Trophoblast cell (in vitro differentiated cells and primary cell): ENCODE results near the gene PLA2G4E.

Experiments
- DNase-seq, 2 donors: peaks; one replicate each; pipeline ENCODE4 v3.0.0-alpha.2; 2016
- H2AFZ ChIP-seq: 2 replicates; pipeline ENCODE4 v1.6.1; 2013; ENCODE audit warnings: low read length, moderate library complexity, mild to moderate bottlenecking; ENCODE audit not compliant: insufficient read depth, poor library complexity
- H2AK5ac ChIP-seq: 2 replicates; pipeline ENCODE4 v1.6.1; 2013; ENCODE audit warnings: mild to moderate bottlenecking, low read length
- H2BK120ac ChIP-seq: 2 replicates; pipeline ENCODE4 v1.6.1; 2013; ENCODE audit warnings: low read length, mild to moderate bottlenecking, moderate library complexity; ENCODE audit not compliant: insufficient read depth, poor library complexity
- H2BK12ac ChIP-seq: 2 replicates; pipeline ENCODE4 v1.6.1; 2013; ENCODE audit warnings: mild to moderate bottlenecking, low read length, moderate library complexity
- H2BK5ac ChIP-seq: 2 replicates; pipeline ENCODE4 v1.6.1; 2013; ENCODE audit warnings: low read length, low read depth, moderate library complexity, mild to moderate bottlenecking; ENCODE audit not compliant: poor library complexity
- H3K14ac ChIP-seq: 2 replicates; pipeline ENCODE4 v1.6.1; 2013; ENCODE audit warnings: mild to moderate bottlenecking, low read length
- H3K18ac ChIP-seq: 2 replicates; pipeline ENCODE4 v1.6.1; 2013; ENCODE audit warnings: mild to moderate bottlenecking, low read length
- H3K23ac ChIP-seq: 2 replicates; pipeline ENCODE4 v1.6.1; 2013; ENCODE audit warnings: low read length
- H3K27ac ChIP-seq: 2 replicates; pipeline ENCODE4 v1.5.1; 2013; ENCODE audit warnings: low read depth, mild to moderate bottlenecking, inconsistent platforms, low read length, moderate library complexity
- H3K27me3 ChIP-seq: 2 replicates; pipeline ENCODE4 v1.6.1; 2013; ENCODE audit warnings: inconsistent platforms, mild to moderate bottlenecking, low read length, moderate library complexity; ENCODE audit not compliant: insufficient read depth
- H3K36me3 ChIP-seq, 2 experiments: 1 replicate in 1 of 2; 2 replicates in 1 of 2; pipeline ENCODE4 v1.6.1; 2013; ENCODE audit warnings: low read length in 2 of 2, mild to moderate bottlenecking in 2 of 2, moderate library complexity in 1 of 2; ENCODE audit not compliant: insufficient read depth in 2 of 2, control insufficient read depth in 1 of 2
- H3K4ac ChIP-seq: 2 replicates; pipeline ENCODE4 v1.6.1; 2013; ENCODE audit warnings: low read depth, mild to moderate bottlenecking, low read length, moderate library complexity
- H3K4me1 ChIP-seq, 2 experiments: 1 replicate in 1 of 2; 2 replicates in 1 of 2; pipeline ENCODE4 v1.6.1; 2013; ENCODE audit warnings: low read length in 2 of 2, mild to moderate bottlenecking in 2 of 2, moderate library complexity in 1 of 2; ENCODE audit not compliant: insufficient read depth in 2 of 2, control insufficient read depth in 1 of 2
- H3K4me2 ChIP-seq: 2 replicates; pipeline ENCODE4 v1.6.1; 2013; ENCODE audit warnings: inconsistent platforms, mild to moderate bottlenecking, low read length, moderate library complexity
- H3K4me3 ChIP-seq: 2 replicates; pipeline ENCODE4 v1.5.1; 2013; ENCODE audit warnings: mild to moderate bottlenecking, low read depth, low read length, inconsistent platforms
- H3K79me1 ChIP-seq: one replicate; pipeline ENCODE4 v1.6.1; 2013; ENCODE audit warnings: low read length
- H3K79me2 ChIP-seq: 2 replicates; pipeline ENCODE4 v1.6.1; 2013; ENCODE audit warnings: low read length, mild to moderate bottlenecking; ENCODE audit not compliant: control insufficient read depth, insufficient read depth, poor library complexity
- H3K9ac ChIP-seq: 2 replicates; pipeline ENCODE4 v1.6.1; 2013; ENCODE audit warnings: mild to moderate bottlenecking, low read length
- H3K9me3 ChIP-seq: 2 replicates; pipeline ENCODE4 v1.6.1; 2013; ENCODE audit warnings: low read depth, mild to moderate bottlenecking, control low read depth, inconsistent platforms, low read length; ENCODE audit not compliant: insufficient read depth
- H4K12ac ChIP-seq: 2 replicates; pipeline ENCODE4 v1.6.1; 2013; ENCODE audit warnings: low read depth, mild to moderate bottlenecking, low read length, moderate library complexity
- H4K8ac ChIP-seq: 2 replicates; pipeline ENCODE4 v1.6.1; 2013; ENCODE audit warnings: low read depth, mild to moderate bottlenecking, low read length, moderate library complexity
- H4K91ac ChIP-seq: one replicate; pipeline ENCODE4 v1.6.1; 2013; ENCODE audit warnings: low read depth, mild to moderate bottlenecking, low read length, moderate library complexity
- WGBS: extraction: QIAGEN DNeasy Blood & Tissue Kit; methylation state at CpG from one replicate; pipeline ENCODE4 v1.1.7; 2013; ENCODE audit warnings: missing lambda C conversion rate; ENCODE audit not compliant: insufficient read length, insufficient coverage; ENCODE audit errors: extremely low coverage; 5-methylcytosine and 5-hydroxymethylcytosine counted together

The PLA2G4E gene

DNA sequence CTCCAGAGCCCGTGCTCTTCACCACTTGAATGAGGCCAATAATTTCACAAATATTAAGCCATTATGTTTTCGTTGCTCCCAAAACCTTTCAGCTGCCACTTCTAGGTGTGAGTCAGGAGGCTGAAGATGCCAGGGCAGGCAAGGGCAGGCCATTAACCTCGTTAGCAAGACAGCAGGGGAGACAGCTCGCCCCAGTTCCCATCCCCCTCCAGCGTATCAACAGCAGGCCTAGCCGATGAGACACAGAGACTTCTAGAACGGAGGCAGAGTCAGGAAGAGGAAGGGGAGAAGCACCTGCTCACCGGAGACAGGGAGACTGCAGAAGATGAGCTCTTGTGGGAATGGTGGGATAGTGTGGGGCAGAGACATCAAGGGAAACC is 28.0 kb upstream of the PLA2G4E start:
- H4K91ac ChIP-seq = no peak overlapping the region
- H3K36me3 ChIP-seq = no peaks in the 10 kb centered on the region
- no peak overlapping the region for H3K4ac ChIP-seq
- no peak overlapping the region for H2BK120ac ChIP-seq
- H3K18ac ChIP-seq = no peak overlapping the region
- H3K79me1 ChIP-seq = no peaks in the 10 kb centered on the region
- no peak overlapping the region for H3K9ac ChIP-seq
- H3K14ac ChIP-seq = no peak overlapping the region
- H4K12ac ChIP-seq = no peak overlapping the region
- no peaks in the 10 kb centered on the region for H3K4me1 ChIP-seq
- no peak overlapping the region for H3K27ac ChIP-seq
- H3K23ac ChIP-seq = no peak overlapping the region
- no peaks in the 10 kb centered on the region for H3K79me2 ChIP-seq
- H2BK12ac ChIP-seq = no peak overlapping the region
- H2BK5ac ChIP-seq = no peak overlapping the region
- no peak overlapping the region for H3K4me2 ChIP-seq
- H2AFZ ChIP-seq = no peak overlapping the region
- H4K8ac ChIP-seq = no peak overlapping the region
- H3K9me3 ChIP-seq = no peaks in the 10 kb centered on the region
- DNase-seq = no peak
- no CpG with 5 or more reads among the region's 8 CpGs for whole genome bisulfite sequencing
- no peak overlapping the region for H3K4me3 ChIP-seq
- no peaks in the 10 kb centered on the region for H3K27me3 ChIP-seq
- H2AK5ac ChIP-seq = no peak overlapping the region

- H2AFZ ChIP-seq = no peak overlapping the region
- no peak overlapping the region for H3K4me2 ChIP-seq
- no peak overlapping the region for H4K8ac ChIP-seq
- no peaks in the 10 kb centered on the region for H3K27me3 ChIP-seq
- H4K91ac ChIP-seq = no peak overlapping the region
- no peak overlapping the region for H2BK5ac ChIP-seq
- no peaks in the 10 kb centered on the region for H3K36me3 ChIP-seq
- no peaks in the 10 kb centered on the region for H3K4me1 ChIP-seq
- no peak overlapping the region for H2BK120ac ChIP-seq
- H3K9me3 ChIP-seq = no peaks in the 10 kb centered on the region
- WGBS = no CpG with 5 or more reads among the region's 9 CpGs
- H2AK5ac ChIP-seq = no peak overlapping the region
- no peak overlapping the region for H4K12ac ChIP-seq
- no peak overlapping the region for H3K4me3 ChIP-seq
- H3K4ac ChIP-seq = no peak overlapping the region
- no peak overlapping the region for H3K23ac ChIP-seq
- H2BK12ac ChIP-seq = no peak overlapping the region
- H3K18ac ChIP-seq = no peak overlapping the region
- DNase-seq = no peak
- no peak overlapping the region for H3K9ac ChIP-seq
- H3K79me2 ChIP-seq = no peaks in the 10 kb centered on the region
- no peak overlapping the region for H3K27ac ChIP-seq
- no peak overlapping the region for H3K14ac ChIP-seq
- H3K79me1 ChIP-seq = no peaks in the 10 kb centered on the region
These were observed 27.4 kb upstream of the PLA2G4E start for GRCh38 chr15:42048080-42048820.

DNA sequence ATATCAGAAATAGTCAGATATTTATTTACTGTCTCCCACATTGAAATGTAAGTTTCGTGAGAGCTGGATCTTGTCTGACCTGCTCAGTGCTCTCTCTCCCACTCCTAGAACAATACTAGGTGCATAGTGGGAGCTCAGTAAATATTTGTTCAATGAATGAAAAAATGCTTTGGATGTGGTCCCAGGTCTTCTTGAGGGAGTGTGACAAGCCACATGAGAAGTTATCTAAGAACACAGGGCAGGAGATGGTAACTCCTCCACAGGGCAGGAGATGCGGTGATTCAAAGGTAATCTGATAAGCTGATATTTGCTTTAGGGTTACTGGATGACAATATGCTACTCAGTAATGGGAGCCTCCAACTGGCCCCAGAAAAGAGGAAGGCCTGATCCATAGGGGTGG is 25.8 kb upstream of the PLA2G4E start:
- Histone ChIP-seq H3K79me1 (no peaks in the 10 kb centered on the region), H3K36me3 (no peaks in the 10 kb centered on the region), H3K4me2 (no peak overlapping the region)

DNA sequence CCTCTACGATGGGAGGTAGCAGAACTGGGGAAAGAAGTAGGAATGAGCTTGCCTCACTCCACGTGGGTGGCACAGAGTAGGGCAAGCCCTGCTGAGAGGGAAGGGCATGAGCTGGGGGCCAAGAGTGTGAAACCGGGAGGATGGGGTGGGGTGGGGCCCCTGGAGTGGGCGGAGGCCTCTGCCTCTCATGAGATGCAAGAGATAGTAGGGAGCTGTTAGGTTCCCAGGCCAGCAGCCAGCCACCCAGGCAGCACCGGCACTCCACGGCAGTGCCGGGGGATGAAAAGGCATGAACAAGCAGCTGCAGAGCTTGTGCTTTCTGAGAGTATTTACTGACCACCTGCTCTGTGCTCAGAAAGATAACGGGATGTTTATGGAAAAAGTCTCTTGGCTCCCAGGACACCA is 24.4 kb upstream of the PLA2G4E start:
- no peak overlapping the region for H4K91ac ChIP-seq
- H3K4ac ChIP-seq = no peak overlapping the region
- no peak overlapping the region for H3K27ac ChIP-seq
- no peak overlapping the region for H3K14ac ChIP-seq
- H4K12ac ChIP-seq = no peak overlapping the region
- H3K36me3 ChIP-seq = no peaks in the 10 kb centered on the region
- H3K4me3 ChIP-seq = no peak overlapping the region
- H2BK120ac ChIP-seq = no peak overlapping the region
- no peaks in the 10 kb centered on the region for H3K9me3 ChIP-seq
- no peak overlapping the region for H2AFZ ChIP-seq
- H2AK5ac ChIP-seq = no peak overlapping the region
- no peak for DNase-seq
- H3K79me2 ChIP-seq = no peaks in the 10 kb centered on the region
- no CpG with 5 or more reads among the region's 8 CpGs for WGBS
- no peak overlapping the region for H3K9ac ChIP-seq
- H4K8ac ChIP-seq = no peak overlapping the region
- H3K23ac ChIP-seq = no peak overlapping the region
- H3K4me1 ChIP-seq = no peaks in the 10 kb centered on the region
- H3K18ac ChIP-seq = no peak overlapping the region
- H3K4me2 ChIP-seq = no peak overlapping the region
- H2BK5ac ChIP-seq = no peak overlapping the region
- no peaks in the 10 kb centered on the region for H3K79me1 ChIP-seq
- H2BK12ac ChIP-seq = no peak overlapping the region
- no peaks in the 10 kb centered on the region for H3K27me3 ChIP-seq

More for the DNA sequence above, 25.8 kb upstream of the PLA2G4E start:
- Histone ChIP-seq H2BK5ac (no peak overlapping the region), H3K79me2 (no peaks in the 10 kb centered on the region), H3K9ac (no peak overlapping the region), H3K9me3 (no peaks in the 10 kb centered on the region), H2AK5ac (no peak overlapping the region), H3K27me3 (no peaks in the 10 kb centered on the region), H3K18ac (no peak overlapping the region), H3K14ac (no peak overlapping the region), H2BK120ac (no peak overlapping the region), H2AFZ (no peak overlapping the region), H4K12ac (no peak overlapping the region), H3K4me1 (no peaks in the 10 kb centered on the region), H4K8ac (no peak overlapping the region), H3K4ac (no peak overlapping the region), H3K4me3 (no peak overlapping the region), H3K27ac (no peak overlapping the region), H2BK12ac (no peak overlapping the region), H3K23ac (no peak overlapping the region), H4K91ac (no peak overlapping the region)
- no CpG with 5 or more reads among the region's 2 CpGs for whole genome bisulfite sequencing
- no peak for DNase-seq
